HG02870 (cell line): ENCODE measurements around the gene HMCN2.
"Not testable (repeated sequence)": the region's sequence is repeated elsewhere in the genome, so short reads cannot be mapped to it uniquely, and the experiment has no call there.

Experiments
- ATAC-seq: cut with Tn5 transposase; IDR thresholded peaks from one replicate; pipeline ENCODE4 v1.9.1; 2021; ENCODE audit warnings: mild to moderate bottlenecking, moderate library complexity; ENCODE audit not compliant: unreplicated experiment

Gene HMCN2

DNA sequence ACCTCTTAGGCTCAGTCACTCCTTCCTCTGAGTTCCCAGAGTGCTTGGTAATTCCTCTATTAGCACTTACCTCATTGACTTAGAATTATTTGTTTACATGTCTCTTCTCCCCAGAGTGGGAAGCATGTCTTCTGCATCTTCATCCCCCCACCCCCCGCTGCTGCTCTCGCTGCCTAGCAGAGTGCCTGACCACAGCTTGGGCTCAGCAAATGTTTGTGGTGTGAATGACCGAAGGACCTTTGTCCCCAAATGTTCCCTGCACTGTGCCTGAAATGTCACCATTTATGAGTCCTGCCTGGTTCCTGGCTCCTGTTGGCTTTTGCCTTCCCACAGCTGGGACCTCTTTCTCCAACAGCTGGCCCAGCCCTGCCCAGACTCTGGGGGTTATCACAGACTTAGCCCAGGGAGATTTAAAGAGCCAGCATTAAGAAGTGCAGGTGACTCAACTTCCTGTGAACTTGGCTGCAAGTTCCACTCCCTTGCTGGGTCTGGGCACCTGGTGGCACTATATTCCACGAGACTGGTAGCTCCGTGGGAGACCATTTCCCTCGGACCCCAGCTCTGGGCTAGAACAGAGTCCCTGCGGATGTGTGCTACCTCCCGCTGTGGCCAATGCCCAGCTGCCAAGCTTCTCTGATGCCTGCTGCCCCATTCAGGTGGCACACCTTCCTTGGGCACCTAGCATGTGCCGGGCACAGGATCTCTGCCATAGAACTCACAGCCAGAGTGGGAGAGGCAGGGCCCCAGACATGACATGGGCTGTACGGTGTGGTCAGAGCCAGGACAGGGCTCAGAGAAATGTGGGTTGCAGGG lies 1.8 kb upstream of the HMCN2 start:
- no peak for ATAC-seq

DNA sequence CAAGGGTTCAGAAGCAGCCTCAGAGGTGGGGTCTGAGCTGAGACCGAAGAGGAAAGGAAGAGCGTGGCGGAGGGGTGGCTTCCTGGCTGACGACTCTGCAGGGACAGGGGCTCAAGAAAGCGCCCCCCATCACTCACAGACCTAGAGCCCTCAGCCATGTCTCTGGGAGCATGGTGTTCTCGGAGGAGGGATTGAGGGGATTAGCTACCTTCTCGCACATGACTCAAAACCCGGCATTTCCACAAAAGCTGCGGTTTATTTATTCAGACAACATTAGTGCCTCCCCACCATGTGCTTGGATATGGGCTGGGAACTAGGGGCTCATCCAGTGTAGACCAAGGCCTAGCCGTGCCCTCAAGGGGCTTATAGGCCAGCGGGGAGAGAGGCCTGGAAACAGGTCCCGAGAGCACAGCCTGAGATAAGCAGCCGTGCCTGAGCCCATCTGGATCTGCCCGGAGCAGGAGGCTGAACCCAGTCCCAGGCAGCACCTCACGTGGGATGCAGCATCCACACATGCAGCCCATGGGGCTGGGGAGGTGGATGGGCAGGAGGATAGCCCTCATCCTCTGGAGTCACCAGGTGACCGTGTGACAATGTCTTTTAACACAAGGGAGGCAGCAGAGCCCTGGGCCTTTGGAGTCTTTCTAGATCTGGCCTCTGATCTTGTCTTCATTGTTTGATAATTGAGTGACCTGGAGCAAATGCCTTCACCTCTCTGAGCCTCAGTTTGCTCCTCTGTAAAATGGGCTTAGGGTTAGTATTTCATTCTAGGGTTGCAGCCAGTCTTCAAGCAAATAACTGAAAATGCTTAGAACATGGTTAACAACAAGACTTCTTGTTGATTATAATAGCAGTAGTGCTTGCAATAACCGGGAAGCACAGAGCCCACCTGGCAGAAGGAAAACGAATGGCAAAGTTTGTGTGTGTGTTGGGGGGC lies 878 bp upstream of the HMCN2 start:
- ATAC-seq = no peak

DNA sequence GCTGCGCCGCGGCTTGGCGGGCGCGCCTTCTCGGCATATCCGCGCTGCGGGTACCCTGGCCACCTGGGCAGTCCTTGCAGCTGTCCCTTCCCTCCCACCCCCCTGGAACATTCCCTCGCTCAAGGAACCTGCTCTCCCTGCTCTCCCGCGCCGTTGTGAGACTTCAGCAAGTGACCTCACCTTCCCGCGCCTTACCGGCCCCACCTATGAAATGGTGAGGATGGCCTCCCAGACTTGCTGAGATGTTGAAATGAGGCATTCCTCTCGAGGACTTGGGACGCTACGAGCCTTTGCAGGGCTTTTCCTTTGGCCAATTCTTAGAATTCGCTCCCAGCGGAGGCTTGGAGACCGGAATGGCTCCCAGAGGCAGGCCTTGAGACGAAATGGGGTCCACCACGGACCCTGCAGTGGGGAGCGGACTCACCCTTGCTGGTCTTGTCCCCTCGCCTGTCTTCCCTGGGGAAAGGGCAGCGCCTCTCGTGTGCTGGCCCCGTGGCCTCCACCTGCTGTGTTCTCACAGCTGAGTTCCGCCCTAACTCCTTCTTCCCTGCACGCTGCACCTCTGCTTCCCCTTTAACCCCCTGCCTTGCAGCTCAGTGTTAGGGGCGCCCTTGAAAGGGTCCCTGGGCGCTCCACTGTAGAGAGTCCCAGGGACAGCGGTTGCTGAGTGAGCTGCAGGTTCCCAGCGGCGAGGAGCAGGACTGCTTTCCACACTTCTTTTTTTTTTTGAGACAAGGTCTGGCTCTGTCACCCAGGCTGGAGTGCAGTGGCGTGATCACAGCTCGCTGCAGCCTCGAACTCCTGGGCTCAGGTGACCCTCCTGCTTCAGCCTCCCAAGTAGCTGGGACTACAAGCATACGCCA lies 907 bp downstream of the HMCN2 start:
- no peak for ATAC-seq

DNA sequence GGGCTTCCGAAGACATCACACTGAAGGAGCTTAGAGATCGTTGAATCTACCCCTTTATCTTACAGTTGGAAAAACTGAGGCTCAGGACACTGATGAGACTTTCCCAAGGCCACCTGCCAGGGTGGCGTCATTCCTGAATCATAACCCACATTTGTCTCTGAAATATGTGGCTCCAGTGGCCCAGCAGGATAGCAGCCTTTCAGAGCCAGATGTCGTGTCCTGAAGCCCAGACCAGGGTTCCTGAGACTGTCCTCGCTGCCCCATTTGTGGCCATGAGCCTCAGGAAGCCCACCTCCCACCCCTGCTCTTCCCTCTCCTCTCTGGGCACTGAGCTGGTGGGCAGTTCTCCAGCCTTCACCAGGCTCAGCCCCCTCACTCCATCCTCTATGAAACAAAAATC lies 2.4 kb downstream of the HMCN2 start:
- no peak for ATAC-seq

DNA sequence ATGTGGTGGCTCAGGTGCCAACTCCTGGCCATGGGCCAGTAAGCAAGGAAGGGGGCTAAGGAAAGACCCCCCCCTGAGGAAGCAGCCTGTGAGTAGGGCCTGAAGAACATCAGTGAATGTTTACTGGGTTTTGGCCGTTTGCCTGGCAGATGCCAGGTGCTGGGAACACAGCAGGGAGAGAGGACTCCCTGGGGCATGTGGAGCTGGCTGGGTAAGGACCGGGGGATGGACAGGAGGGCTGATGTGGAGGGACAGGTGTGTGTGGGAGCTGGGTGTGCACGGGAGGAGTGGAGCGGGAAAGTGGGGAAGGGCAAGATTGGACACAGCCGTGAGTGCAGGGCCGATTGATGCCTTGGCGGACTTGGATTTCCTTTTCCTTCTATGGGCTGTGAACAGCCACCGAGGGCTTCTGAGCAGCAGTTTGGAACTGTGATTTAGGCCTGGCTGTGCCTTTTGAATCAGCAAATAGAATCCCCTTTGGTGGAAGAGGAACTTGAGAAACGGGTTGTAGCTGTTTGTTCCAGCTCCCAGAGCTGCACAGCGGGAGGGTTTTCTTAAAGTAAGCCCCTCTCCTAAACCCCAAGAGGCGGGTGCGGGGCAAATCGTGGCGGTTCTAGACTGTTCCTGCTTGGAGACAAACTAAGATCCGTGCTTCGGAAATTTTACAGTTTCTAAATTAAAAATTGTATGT lies 3.1 kb downstream of the HMCN2 start:
- ATAC-seq = no peak

DNA sequence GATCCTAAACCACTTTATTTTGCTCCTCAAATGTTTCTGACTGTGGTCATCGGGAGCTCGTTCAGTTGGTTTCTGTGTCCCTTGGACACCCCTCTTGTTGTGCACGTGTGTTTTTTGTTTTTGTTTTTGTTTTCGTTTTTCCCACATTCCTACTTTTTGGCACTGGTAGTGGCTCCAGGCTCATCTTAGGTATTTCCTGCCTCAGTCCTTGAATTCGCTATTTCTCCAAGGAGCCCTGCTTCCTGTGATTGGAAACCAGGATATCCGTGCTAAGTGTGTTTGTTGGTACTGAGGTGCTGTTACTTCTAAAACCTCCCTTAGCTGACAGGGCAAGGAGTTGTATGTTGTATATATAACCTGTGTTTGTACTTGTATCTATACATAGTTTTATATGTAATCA lies 5.9 kb downstream of the HMCN2 start:
- ATAC-seq = no peak

DNA sequence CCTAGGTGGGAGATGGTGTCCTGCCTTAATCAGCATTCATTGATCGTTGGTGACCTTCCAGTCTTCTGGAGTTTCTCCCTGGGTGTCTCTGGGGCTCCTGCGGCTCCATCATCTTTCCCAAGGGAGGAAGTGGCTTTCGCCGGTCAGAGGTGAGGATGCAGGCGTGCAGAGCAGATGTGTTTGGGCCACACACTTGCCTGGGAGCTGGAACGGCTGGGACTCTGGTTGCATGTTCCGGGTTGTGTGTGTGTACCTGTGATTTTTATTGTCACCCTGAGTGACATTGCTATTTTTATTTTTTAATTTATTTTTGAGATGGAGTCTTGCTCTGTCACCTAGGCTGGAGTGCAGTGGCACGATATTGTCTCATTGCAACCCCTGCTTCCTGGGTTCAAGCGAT lies 9.6 kb downstream of the HMCN2 start:
- ATAC-seq = no peak

DNA sequence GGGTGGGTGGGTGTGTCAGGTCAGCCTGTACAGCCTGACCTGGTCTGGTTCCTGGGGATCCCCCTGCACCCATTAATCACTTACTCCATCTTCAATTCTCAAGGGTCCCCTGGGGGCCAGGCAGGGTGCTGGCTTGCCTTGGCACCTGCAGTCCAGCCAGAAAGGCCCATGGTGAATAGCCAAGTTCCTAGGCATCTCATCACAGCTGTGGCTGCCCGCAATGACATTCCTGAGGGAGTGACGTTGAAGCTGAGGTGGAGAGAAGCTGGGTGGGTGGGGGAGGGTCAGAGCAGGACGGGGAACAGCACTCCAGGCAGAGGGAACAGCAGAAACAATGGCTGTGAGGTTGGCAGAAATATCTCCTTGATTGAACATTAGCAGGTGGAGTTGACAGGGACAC lies 10.6 kb downstream of the HMCN2 start:
- ATAC-seq = no peak

DNA sequence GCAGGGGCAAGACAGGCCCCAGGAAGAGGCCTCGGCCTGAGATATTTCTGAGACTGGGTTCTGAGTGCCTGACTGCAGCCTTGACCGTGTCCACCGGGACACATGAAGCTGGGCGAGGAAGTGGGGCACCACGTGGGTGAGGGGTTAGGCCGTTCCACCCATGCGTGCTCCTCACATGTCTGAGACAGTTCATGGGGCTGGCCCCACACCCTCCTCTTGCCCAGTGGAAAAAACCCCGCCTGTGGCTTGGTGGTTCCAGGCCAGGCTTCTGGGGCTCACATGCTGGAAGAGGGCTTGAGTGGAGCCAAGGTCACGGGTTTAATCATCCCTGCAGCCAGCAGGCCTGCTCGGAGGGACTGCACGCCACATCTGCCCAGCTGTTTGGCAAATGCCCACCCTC lies 11.4 kb downstream of the HMCN2 start:
- ATAC-seq = no peak

DNA sequence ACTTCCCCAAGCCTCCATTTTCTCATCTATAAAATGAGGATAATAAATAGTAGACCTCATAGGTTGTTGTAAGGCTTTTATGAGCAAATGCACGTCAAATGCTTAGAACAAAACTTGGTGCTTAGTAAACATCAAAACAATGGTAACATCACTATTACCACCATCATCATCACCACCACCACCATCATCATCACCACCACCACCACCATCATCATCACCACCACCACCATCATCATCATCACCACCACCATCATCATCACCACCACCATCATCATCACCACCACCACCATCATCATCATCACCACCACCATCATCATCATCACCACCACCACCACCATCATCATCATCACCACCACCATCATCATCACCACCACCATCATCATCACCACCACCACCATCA lies 12.0 kb downstream of the HMCN2 start:
- not testable (repeated sequence) for ATAC-seq

DNA sequence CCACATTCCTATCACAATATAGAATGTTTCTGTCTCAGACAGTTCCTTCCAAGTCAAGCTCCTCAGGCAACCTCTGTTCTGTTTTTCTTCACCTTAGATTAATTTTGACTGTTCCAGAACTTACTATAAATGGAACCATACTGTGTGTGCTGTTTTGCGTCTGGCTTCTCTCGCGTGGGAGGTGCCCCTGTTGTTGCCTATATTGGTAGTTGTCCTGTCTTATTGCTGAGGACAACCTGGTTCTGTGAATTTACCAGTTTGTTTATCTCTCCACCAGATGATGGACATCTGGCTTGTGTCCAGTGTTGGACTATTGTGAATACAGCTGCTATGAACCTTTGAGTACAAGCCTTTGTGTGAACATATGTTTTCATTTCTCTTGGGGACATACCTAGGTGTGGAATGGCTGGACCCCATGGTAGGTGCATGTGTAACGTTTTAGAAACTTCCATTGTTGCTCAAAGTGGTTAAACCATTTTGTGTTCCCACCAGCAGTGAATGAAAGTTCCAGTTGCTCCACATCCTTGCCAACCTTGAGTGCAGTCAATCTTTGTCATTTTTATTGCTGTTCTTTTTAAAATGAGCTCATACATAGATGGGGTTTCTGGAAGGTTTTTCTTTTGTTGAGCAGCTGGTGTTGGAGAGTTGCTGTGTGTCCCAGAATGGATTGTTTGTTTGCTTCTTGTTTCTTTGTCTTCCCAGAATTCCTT lies 18.1 kb downstream of the HMCN2 start:
- ATAC-seq = no peak

DNA sequence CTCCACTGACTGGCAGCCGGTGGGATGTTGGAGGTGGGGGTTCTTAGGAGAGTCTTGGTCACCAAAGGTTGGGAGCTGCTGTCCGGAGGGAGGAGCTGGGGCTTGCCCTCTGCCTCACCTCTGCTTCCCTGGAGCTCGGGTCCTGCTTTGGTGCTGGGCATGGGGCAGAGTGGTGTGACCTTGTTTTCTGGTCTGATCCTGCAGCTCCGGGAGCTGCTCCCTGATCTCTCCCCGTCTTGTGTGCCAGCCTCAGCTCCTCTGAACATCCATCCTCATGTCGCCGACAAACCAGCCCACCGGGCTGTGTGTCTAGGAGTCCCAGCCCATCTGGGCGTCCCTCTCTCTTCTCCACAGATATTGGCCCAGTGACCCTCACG lies 18.7 kb downstream of the HMCN2 start:
- no peak for ATAC-seq

DNA sequence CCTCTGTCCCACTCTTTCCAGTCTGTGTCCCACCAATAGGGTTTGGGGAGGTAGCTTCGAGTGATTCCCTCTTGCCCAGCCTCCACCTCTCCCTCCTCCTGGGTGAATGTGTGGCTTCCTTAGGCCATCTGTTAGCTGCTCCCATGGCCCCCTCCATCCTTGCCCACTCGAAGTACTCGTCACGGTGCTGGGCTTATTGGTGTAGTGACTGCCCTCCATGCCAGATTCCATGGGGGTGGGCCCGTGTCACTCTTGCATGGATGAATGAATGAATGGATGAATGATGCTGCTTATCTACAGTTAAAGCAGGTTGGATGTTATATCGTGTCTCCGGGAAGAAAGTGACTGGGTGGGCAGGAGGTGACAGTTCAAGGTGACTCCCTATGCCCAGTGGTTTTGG lies 19.1 kb downstream of the HMCN2 start:
- no peak for ATAC-seq

DNA sequence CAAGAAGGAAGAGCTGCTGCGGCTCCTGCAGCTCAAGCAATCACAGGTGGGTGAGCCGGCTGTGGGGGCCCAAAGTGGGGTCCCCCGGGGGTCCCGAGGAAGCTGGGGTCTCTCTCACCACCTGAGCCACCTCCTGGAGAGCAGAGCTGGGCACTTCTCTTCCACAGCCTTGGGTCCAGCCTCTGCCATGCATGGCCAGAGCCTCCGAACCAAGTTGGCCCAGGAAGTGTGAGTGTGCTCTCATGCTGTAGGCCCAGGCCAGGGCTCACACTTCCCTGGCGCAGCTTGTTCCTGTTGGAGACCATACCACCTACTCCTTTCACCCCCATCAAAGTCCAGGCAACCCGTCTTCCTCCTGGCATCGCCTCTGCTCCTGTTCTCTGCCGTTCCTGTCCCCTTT lies 19.7 kb downstream of the HMCN2 start:
- ATAC-seq = no peak

DNA sequence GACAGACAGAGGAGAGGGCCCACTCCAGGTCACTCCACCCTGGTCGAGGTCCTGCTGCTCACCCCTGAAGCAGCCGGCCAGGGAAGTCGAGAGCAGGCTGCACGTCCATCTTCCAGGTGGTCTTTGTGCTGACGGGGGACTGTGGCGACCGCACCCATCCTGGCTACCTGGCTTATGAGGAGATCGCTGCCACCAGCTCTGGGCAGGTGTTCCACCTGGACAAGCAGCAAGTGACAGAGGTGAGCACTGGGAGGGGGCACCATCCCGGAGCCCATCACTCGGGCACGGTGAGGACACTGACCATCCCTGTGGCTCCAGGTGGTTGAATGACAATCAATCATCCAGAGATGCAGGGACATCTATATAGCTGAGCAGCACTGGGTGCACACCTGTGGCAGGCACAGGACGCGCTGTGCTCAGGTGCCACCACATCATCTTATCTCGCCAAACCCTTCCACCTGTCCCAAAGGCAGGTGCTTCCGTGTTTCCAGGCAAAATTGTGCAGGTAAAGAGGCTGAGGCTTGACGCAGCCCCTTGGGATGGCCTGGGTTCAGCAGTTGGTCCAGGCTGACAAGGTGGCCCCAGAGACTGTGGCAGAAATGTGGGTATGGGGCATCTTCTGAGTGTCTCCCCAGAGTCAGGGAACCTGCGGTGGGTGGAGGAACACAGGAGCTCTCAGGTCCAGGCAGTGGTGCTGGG lies 20.7 kb downstream of the HMCN2 start:
- ATAC-seq = no peak

DNA sequence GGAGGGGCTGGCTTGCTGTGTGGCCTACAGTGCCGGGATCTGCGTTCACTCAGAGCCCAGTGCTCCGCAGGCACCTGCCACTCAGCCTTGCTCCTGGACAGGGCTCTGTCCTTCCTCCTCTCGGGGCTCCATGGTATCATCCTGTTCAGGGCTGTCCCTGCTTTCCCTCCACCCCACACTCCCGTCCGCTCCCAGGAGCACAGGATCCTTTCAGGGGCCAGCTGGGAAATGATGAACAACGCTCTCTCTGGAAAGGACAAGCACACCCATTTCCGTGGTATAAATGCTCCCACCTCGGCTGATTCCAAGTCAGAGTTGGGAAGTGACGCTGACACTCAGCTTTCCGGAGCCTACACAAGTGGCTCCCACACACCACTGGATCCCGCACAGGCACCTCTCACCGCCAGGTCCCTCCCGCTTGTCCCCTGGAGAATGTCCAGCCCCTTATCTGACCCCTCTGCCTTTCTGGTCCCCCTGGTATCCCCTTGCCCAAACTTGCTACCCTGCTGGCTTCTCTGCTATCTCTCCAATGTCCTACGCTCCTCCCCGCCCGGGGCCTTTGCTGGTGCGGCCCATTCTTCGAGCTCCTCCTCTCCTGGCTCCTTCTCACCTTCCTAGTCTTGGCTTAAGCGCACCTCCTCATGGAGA lies 21.3 kb downstream of the HMCN2 start:
- ATAC-seq = no peak

DNA sequence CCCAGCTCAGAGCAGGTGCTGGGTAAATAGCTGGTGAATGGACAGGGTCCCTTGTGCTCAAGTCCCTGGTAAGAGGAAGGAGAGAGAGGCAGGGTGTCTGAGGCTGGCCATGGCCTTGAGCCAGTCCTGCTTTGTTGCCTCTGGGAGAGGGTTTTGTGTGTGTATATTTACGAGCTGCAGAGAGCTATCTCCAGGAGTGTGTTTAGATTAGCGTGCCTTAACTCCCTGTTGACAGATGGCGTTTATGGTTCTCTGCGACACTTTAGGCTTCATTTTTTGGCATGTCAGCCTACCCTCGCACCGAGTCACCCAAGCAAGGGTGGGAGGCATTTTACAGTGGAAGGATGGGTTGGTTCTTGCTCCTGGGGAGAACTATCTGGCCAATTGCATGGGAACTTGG lies 22.2 kb downstream of the HMCN2 start:
- no peak for ATAC-seq

DNA sequence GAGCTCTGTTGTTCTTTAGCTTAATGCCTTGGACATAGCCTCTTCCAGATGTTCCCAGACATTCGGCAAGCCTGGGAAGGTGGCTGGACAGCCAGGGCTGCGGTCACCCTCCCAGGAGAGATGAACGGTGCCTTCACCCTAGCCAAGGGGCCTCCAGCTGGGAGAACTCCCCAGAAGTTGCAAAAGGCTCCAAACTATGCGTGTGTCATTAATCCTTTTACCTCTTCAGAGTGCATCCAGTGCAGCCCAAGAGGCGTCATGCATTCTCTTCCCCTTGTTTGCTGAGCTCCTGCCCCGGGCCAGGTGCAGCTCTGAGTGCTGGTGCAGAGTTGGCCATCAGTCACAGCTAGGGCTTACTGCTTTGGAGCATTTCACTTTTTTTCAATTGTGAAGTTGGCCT lies 22.8 kb downstream of the HMCN2 start:
- ATAC-seq = no peak
